Keratinocyte (primary cell): Measurements from ENCODE around the gene AJAP1.

Experiments used
- CTCF ChIP-seq, 3 experiments: IDR thresholded peaks in 1 of 3; conservative IDR thresholded peaks in 1 of 3; optimal IDR thresholded peaks in 1 of 3; 2 replicates in 2 of 3; 3 replicates in 1 of 3; pipeline versions ENCODE3 to v1.5.1; 2011; ENCODE audit warnings: low read length in 3 of 3, mild to moderate bottlenecking in 3 of 3, moderate library complexity in 2 of 3, control low read depth in 1 of 3, inconsistent platforms in 1 of 3; ENCODE audit not compliant: insufficient read depth in 2 of 3; ENCODE audit errors: extremely low read depth in 1 of 3
- EZH2 ChIP-seq: IDR thresholded peaks from one replicate; pipeline ENCODE4 v1.6.1; 2012; ENCODE audit warnings: inconsistent platforms, mild to moderate bottlenecking, low read length, moderate library complexity

- TF ChIP-seq CTCF (optimal IDR thresholded peaks at IDR 0.05 in 1 of 3, IDR thresholded peaks at IDR 0.05 in 1 of 3, conservative IDR thresholded peaks at IDR 0.05 in 1 of 3; ENCODE audit: extremely low read depth in 1 of 3, insufficient read depth in 2 of 3, low read length in 3 of 3) (no peak), EZH2 (no peak)
Measured at GRCh38 chr1:4741876-4742423, 87.5 kb downstream of the AJAP1 start.
